GM19025 (cell line): ENCODE measurements around the gene B3GALNT2.

Experiments
- ATAC-seq: cut with Tn5 transposase; IDR thresholded peaks from one replicate; pipeline ENCODE4 v1.9.1; 2021; ENCODE audit warnings: mild to moderate bottlenecking, low read depth, moderate library complexity; ENCODE audit not compliant: unreplicated experiment

Gene B3GALNT2

DNA sequence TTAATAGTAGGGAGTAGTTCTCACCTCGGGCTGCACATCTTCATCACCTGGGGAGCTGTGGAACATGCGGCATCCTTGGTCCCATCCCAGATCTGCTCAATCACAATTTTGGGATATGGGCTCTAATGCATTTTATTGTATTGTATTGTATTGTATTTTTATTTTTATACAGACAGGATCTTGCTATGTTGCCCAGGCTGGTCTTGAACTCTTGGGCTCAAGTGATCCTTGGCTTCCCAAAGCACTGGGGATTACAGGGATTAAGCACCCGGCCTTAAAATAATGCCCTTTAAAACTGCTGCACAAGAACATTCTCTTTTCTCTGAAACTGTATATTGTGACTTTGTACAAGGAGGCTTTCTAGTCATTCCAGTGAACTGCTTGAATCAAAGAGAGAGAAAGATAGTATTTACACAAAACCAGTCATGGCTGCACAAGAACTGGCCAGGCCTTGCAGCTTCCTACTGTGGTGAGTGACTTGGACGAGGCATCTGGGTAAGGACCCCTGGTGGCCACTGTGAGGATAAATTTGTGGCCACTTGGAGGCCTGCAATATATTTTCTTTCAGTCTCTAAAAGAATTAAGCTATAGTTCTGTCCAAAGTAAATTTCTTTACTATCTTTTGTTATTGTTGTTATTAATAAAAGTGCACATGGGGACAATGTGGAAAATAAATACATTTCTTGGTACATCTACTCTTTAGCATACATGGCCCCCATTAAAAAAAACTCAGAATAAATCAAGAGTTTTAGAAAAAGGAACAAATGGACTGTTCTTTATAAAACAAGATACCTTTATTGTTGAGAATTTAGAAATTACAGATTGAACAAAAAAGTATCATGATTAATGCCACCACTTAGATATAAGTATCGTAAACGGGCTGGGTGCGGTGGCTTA, 89.0 kb downstream of the B3GALNT2 start:
- ATAC-seq, result no peak

DNA sequence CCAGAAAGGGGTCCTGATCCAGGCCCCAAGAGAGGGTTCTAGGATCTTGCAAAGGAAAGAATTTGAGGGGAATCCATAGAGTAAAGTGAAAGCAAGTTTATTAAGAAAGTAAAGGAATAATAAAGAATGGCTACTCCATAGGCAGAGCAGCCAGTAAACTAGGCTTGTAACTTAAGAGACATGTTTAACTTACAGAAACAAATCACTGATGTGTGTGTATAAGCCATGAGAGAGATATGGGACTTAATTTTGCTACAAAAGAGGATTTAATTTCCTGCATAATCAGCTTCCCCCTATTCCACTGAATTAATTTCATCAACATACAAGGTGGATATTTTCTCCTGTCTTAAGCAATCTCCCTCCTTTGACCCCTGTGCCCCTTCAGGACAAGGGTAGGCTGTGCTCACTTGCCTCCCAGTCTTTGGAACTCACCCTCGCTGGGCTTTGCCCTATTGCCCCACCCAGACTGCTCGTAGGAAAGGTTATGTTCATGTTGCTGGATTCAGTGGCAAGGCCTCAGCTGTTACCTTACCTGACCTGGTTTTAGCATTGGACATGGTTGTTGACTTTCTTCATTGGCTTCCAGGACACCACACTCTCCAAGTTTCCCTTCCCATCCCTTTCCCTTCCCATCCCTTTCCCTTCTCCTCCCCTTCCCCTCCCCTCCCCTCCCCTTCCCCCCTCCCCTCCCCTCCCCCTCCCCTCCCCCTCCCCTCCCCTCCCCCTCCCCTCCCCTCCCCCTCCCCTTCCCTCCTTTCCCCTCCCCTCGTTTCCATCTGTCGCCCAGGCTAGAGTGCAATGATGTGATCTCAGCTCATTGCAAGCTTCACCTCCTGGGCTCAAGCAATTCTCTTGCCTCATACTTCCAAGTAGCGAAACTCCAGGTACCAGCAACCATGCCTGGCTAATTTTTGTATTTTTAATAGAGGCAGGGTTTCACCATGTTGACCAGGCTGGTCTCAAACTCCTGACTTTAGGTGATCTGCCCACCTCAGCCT, 92.5 kb downstream of the B3GALNT2 start:
- ATAC-seq, result no peak

DNA sequence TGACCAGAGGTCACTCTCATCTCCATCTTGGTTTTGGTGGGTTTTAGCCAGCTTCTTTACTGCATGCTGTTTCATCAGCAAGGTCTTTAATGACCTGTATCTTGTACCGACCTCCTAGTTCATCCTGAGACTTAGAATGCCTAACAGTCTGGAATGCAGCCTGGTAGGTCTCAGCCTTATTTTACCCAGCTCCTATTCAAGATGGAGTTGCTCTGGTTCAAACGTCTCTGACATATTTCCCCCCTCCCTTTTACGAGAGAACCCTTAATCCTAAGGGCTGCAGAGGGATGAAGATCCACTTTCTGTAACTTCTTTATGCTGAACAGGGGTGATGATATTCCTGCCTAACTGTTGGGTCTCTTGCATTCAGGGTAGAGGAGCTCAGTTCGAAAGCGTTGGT, 93.8 kb downstream of the B3GALNT2 start:
- ATAC-seq, result no peak

DNA sequence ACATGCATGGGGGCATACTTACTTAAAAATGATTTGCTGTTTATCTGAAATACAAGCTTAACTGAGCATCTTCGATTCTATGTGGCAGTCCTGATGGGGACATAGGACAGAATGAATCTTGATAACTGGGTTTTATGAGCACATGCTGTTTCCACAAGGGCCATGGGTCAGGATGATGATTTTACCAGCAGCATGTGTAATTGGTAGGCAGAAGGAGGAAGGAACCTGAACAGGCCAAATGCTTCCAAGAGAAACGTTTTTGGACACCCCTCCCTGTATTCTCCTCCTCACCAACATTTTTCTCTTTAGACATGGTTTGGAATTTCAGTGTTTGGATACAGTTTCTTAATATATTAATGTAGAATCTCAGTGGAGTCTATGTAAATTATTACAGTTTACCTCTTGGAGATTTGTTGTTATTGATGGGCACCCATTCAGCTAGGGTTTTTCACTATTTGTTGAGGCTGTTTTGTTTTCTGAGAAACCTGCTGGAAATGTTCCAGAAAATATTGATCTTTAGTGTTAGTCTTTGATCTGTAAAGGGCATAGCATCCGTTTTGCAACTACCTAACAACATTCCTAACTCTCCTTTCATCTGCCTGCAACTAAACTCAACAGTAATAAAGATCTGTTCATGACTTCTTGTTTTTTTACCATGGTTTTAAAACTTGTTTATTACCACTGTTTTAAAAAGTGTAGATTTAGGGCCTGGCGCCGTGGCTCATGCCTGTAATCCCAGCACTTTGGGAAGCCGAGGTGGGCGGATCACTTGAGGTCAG, 95.0 kb downstream of the B3GALNT2 start:
- no peak for ATAC-seq

GRCh38 chr1:235408503-235408960, 95.7 kb downstream of the B3GALNT2 start:
- ATAC-seq, result no peak

DNA sequence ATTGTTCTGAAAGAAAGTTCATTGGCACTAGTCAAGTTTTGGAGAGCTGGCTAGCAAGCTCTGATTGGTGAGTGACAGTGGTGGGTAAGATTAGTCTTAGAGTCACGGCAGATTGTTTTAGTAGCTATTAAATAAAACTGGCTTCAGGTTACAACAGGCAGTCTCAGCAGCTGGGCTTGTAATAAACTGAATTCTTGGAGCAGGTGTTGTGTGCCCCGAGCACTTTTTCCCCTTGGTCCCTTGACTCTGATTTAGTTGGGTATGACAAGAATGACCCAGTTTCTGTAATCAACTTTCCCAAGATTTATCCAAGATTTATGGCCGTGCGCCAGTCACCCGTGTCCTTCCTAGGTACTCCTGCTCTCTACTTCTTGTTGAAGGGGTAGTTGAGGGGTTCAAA, 96.8 kb downstream of the B3GALNT2 start:
- ATAC-seq, result no peak

- ATAC-seq, result no peak
These were observed 100.1 kb downstream of the B3GALNT2 start for GRCh38 chr1:235404190-235404589.

DNA sequence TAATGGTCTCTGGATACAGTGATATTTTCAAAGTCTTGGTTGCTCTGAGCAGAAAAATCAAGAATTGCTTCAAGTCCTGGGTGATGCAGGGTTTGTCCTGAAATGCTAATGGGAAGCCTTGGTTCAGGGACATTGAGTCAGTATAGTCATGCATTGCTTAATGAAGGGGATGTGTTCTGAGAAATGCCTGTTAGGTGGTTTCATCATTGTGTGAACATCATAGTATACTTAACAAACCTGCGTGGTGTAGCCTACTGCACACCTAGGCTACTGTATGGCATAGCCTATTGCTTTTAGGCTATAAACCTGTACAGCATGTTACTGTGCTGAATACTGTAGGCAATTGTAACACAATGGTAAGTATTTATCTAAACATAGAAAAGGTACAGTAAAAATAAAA, 100.7 kb downstream of the B3GALNT2 start:
- no peak for ATAC-seq

GRCh38 chr1:235402457-235403200, 101.6 kb downstream of the B3GALNT2 start:
- no peak for ATAC-seq

GRCh38 chr1:235401251-235401650, 103.0 kb downstream of the B3GALNT2 start:
- ATAC-seq, result no peak
